ENCODE data around the gene TNIK.

TNIK gene

GRCh38 chr3:171046760-171047159 is 413.4 kb downstream of the TNIK start:
- Histone ChIP-seq H3K27me3 (ENCODE audit: insufficient read depth, low read depth) (no peaks in the 10 kb centered on the region), H3K4me3 (IDR thresholded peaks at IDR 0.05; ENCODE audit: insufficient read depth, low read depth, low read length) (no peak overlapping the region), H2AFZ (ENCODE audit: low read depth) (no peak overlapping the region), H3K4me2 (no peak overlapping the region), H3K4me1 (ENCODE audit: low read depth, poor library complexity, severe bottlenecking) (no peaks in the 10 kb centered on the region), H3K27ac (no peak overlapping the region), H3K79me2 (ENCODE audit: insufficient read depth, low read depth) (no peaks in the 10 kb centered on the region), H4K20me1 (ENCODE audit: insufficient read depth) (no peaks in the 10 kb centered on the region), H3K36me3 (ENCODE audit: insufficient read depth) (no peaks in the 10 kb centered on the region), H3K9ac (no peak overlapping the region)
- no peak for TF ChIP-seq CTCF (conservative IDR thresholded peaks at IDR 0.05; ENCODE audit: low read depth, low read length)

GRCh38 chr3:171044835-171045793 is 415.1 kb downstream of the TNIK start:
- Histone ChIP-seq H3K4me3 (IDR thresholded peaks at IDR 0.05; ENCODE audit: insufficient read depth, low read depth, low read length) (no peak overlapping the region), H3K27ac (no peak overlapping the region), H2AFZ (ENCODE audit: low read depth) (no peak overlapping the region), H3K27me3 (ENCODE audit: insufficient read depth, low read depth) (no peaks in the 10 kb centered on the region), H3K4me1 (ENCODE audit: low read depth, poor library complexity, severe bottlenecking) (no peaks in the 10 kb centered on the region), H3K4me2 (no peak overlapping the region), H3K79me2 (ENCODE audit: insufficient read depth, low read depth) (no peaks in the 10 kb centered on the region), H3K36me3 (ENCODE audit: insufficient read depth) (no peaks in the 10 kb centered on the region), H3K9ac (no peak overlapping the region), H4K20me1 (ENCODE audit: insufficient read depth) (no peaks in the 10 kb centered on the region)
- TF ChIP-seq CTCF (conservative IDR thresholded peaks at IDR 0.05; ENCODE audit: low read depth, low read length) = no peak

GRCh38 chr3:171044384-171044783 is 415.8 kb downstream of the TNIK start:
- Histone ChIP-seq H3K27me3 (ENCODE audit: insufficient read depth, low read depth) (no peaks in the 10 kb centered on the region), H3K36me3 (ENCODE audit: insufficient read depth) (no peaks in the 10 kb centered on the region), H3K79me2 (ENCODE audit: insufficient read depth, low read depth) (no peaks in the 10 kb centered on the region), H3K4me3 (IDR thresholded peaks at IDR 0.05; ENCODE audit: insufficient read depth, low read depth, low read length) (no peak overlapping the region), H3K4me2 (no peak overlapping the region), H2AFZ (ENCODE audit: low read depth) (no peak overlapping the region), H3K27ac (no peak overlapping the region), H4K20me1 (ENCODE audit: insufficient read depth) (no peaks in the 10 kb centered on the region), H3K4me1 (ENCODE audit: low read depth, poor library complexity, severe bottlenecking) (no peaks in the 10 kb centered on the region), H3K9ac (no peak overlapping the region)
- TF ChIP-seq CTCF (conservative IDR thresholded peaks at IDR 0.05; ENCODE audit: low read depth, low read length) = no peak

GRCh38 chr3:171039674-171040073 is 420.5 kb downstream of the TNIK start:
- H3K79me2 ChIP-seq (ENCODE audit: insufficient read depth, low read depth) = no peaks in the 10 kb centered on the region
- no peaks in the 10 kb centered on the region for H4K20me1 ChIP-seq (ENCODE audit: insufficient read depth)
- H3K4me1 ChIP-seq (ENCODE audit: low read depth, poor library complexity, severe bottlenecking) = no peaks in the 10 kb centered on the region
- no peak overlapping the region for H3K27ac ChIP-seq
- H3K36me3 ChIP-seq (ENCODE audit: insufficient read depth) = no peaks in the 10 kb centered on the region
- no peak for TF ChIP-seq CTCF (conservative IDR thresholded peaks at IDR 0.05; ENCODE audit: low read depth, low read length)
- H2AFZ ChIP-seq (ENCODE audit: low read depth) = no peak overlapping the region
- H3K4me3 ChIP-seq (IDR thresholded peaks at IDR 0.05; ENCODE audit: insufficient read depth, low read depth, low read length) = no peak overlapping the region
- H3K4me2 ChIP-seq = no peak overlapping the region
- H3K9ac ChIP-seq = no peak overlapping the region
- H3K27me3 ChIP-seq (ENCODE audit: insufficient read depth, low read depth) = no peaks in the 10 kb centered on the region
